ENCODE measurements around the gene SPON2.

SPON2 gene

DNA sequence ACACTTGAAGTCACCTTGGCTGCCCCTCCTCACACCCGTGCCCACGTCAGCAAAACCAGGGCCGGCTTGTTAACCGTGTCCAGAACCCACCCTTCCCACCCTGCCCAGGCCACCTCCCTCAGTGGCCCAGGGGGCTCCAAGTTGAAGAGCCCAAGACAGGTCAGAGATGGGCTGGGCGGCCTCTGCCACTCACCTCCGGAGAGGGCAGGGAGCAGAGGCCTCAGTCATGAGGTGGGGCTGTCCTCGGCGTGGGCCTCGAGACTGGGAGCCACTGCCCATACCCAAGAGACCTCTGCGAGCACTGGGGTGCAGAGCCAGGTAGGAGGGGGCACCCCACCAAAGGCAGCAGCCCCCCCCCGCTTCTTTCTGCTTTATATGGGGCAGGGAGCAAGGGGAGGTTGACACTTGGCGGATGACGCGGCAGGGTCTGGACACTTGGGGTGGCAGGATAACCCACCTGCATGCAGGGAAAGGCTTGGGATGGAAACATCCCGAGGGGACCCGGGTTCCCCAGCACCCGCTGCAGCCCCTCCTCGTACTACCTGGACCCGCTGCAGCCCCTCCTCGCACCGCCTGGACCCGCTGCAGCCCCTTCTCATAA, 38.0 kb upstream of the SPON2 start:
- Histone ChIP-seq H3K23ac (ENCODE audit: low read depth, low read length, poor library complexity) (peak overlapping the region; percentile 43), H2AFZ (ENCODE audit: low read length) (no peak overlapping the region), H4K91ac (ENCODE audit: low read depth, low read length, poor library complexity) (no peak overlapping the region), H3K4me1 (ENCODE audit: control insufficient read depth in 2 of 2, insufficient read depth in 1 of 2, low read depth in 1 of 2, low read length in 2 of 2) (peaks cover 0 to 16% of the 10 kb centered on the region in 2 donors), H3K9ac (ENCODE audit: low read depth, low read length, poor library complexity) (no peak overlapping the region), H2BK15ac (ENCODE audit: low read length) (no peak overlapping the region), H3K18ac (ENCODE audit: low read length) (peak overlapping the region; percentile 28), H2BK120ac (ENCODE audit: low read depth, low read length) (no peak overlapping the region), H3K79me1 (ENCODE audit: low read depth, low read length) (peaks cover 15% of the 10 kb centered on the region), H4K8ac (ENCODE audit: low read depth, low read length) (no peak overlapping the region), H2BK5ac (ENCODE audit: low read length) (no peak overlapping the region), H3K4ac (ENCODE audit: low read length) (no peak overlapping the region), H3K4me2 (ENCODE audit: insufficient read depth, low read length, poor library complexity, severe bottlenecking) (no peak overlapping the region), H3K14ac (ENCODE audit: low read length) (peak overlapping the region; percentile 21), H3K27me3 (ENCODE audit: control insufficient read depth in 3 of 3, insufficient read depth in 3 of 3, low read depth in 1 of 3, low read length in 3 of 3) (no peaks in the 10 kb centered on the region), H3K4me3 (ENCODE audit: low read length in 2 of 2) (no peak overlapping the region), H2AK5ac (ENCODE audit: low read depth, low read length) (no peak overlapping the region), H3K9me3 (replicated peaks in 1 of 2; ENCODE audit: control insufficient read depth in 2 of 2, insufficient read depth in 1 of 2, low read depth in 1 of 2, low read length in 2 of 2) (no peaks in the 10 kb centered on the region), H2BK12ac (ENCODE audit: low read length) (no peak overlapping the region), H3K36me3 (replicated peaks in 1 of 2; ENCODE audit: control insufficient read depth in 2 of 2, insufficient read depth in 2 of 2, low read length in 2 of 2) (peaks cover 32 to 49% of the 10 kb centered on the region in 2 donors), H3K27ac (replicated peaks; ENCODE audit: low read length) (no peak overlapping the region)
- WGBS, 2 donors (ENCODE audit: extremely low coverage in 2 of 2, insufficient read length in 2 of 2, insufficient replicate concordance in 1 of 2): no CpG with 5 or more reads among the region's 22 CpGs
- DNase-seq (ENCODE audit: low spot score): no peak

DNA sequence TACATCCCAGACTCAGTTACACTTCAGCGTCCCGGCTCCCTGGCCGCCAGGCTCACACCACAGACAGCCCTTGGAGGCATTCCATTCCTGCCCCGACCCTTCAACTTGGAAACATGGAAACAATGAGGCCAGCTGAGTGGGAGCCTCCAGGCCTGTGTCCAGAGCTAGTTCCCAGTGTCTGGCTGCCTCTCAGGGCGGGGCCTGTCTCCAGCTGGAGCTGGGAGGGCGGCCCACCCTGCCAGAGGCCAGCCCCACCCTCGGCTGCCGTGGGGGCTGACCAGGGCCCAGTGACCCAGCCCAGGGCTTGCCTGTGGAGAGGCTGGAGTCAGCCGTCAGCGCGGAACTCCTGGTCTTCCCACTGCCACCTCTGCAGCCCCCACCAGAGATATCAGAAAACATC, 37.4 kb upstream of the SPON2 start:
- Histone ChIP-seq H3K4me3 (ENCODE audit: low read length in 2 of 2) (no peak overlapping the region), H3K27ac (replicated peaks; ENCODE audit: low read length) (no peak overlapping the region), H2BK15ac (ENCODE audit: low read length) (no peak overlapping the region), H2BK12ac (ENCODE audit: low read length) (no peak overlapping the region), H3K9ac (ENCODE audit: low read depth, low read length, poor library complexity) (no peak overlapping the region), H2AK5ac (ENCODE audit: low read depth, low read length) (no peak overlapping the region), H3K18ac (ENCODE audit: low read length) (no peak overlapping the region), H4K91ac (ENCODE audit: low read depth, low read length, poor library complexity) (no peak overlapping the region), H3K4ac (ENCODE audit: low read length) (no peak overlapping the region), H3K9me3 (replicated peaks in 1 of 2; ENCODE audit: control insufficient read depth in 2 of 2, insufficient read depth in 1 of 2, low read depth in 1 of 2, low read length in 2 of 2) (no peaks in the 10 kb centered on the region), H3K4me2 (ENCODE audit: insufficient read depth, low read length, poor library complexity, severe bottlenecking) (no peak overlapping the region), H2AFZ (ENCODE audit: low read length) (no peak overlapping the region), H4K8ac (ENCODE audit: low read depth, low read length) (no peak overlapping the region), H3K14ac (ENCODE audit: low read length) (peak overlapping the region; percentile 21), H3K4me1 (ENCODE audit: control insufficient read depth in 2 of 2, insufficient read depth in 1 of 2, low read depth in 1 of 2, low read length in 2 of 2) (peaks cover 0 to 16% of the 10 kb centered on the region in 2 donors), H3K23ac (ENCODE audit: low read depth, low read length, poor library complexity) (no peak overlapping the region), H3K27me3 (ENCODE audit: control insufficient read depth in 3 of 3, insufficient read depth in 3 of 3, low read depth in 1 of 3, low read length in 3 of 3) (no peaks in the 10 kb centered on the region), H2BK120ac (ENCODE audit: low read depth, low read length) (no peak overlapping the region), H3K36me3 (replicated peaks in 1 of 2; ENCODE audit: control insufficient read depth in 2 of 2, insufficient read depth in 2 of 2, low read length in 2 of 2) (peaks cover 27 to 44% of the 10 kb centered on the region in 2 donors), H3K79me1 (ENCODE audit: low read depth, low read length) (peaks cover 15% of the 10 kb centered on the region), H2BK5ac (ENCODE audit: low read length) (peak overlapping the region; percentile 66)
- WGBS, 2 donors (ENCODE audit: extremely low coverage in 2 of 2, insufficient read length in 2 of 2, insufficient replicate concordance in 1 of 2): no CpG with 5 or more reads among the region's 11 CpGs
- DNase-seq (ENCODE audit: low spot score): peak; percentile 18

DNA sequence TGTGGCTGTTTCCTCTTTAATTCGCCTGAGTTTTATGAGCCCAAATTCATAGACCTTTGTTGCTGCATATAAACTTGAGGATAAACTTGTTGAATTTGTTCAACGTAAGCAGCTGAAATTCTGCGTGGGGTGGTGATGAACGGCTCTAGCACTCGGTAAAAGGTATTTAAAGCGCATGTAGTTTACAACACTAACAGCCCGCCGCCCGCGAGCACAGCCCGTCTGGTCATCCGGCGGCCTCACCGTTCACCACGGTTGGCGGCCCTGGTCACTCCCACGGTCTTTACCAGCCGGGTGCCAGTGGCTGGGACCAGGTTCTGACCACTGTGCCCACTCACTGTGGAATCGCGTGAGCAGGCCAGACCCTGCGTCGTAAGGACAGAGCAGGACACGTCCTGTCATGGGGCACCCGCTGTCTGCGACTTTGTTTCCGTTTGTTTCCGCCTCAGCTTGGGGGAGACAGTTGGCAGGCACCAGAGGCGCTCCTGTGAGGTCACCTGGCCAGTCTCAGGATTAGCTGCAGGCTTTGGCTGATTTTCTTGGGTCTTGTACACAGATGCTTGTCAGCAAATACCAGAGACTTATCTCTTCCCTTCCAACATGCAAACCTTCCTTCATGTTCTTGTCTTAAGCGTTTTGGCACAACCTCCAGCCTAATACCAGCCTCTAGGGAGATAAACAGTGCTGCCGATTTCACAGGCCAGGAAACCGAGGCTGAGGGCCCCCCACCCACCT, 36.8 kb upstream of the SPON2 start:
- H3K36me3 ChIP-seq (replicated peaks in 1 of 2; ENCODE audit: control insufficient read depth in 2 of 2, insufficient read depth in 2 of 2, low read length in 2 of 2): peaks cover 23 to 37% of the 10 kb centered on the region in 2 donors
- no peak overlapping the region for H2BK120ac ChIP-seq (ENCODE audit: low read depth, low read length)
- DNase-seq (ENCODE audit: low spot score): no peak
- H3K14ac ChIP-seq (ENCODE audit: low read length): no peak overlapping the region
- no peak overlapping the region for H2BK15ac ChIP-seq (ENCODE audit: low read length)
- H3K4me2 ChIP-seq (ENCODE audit: insufficient read depth, low read length, poor library complexity, severe bottlenecking): no peak overlapping the region
- peak overlapping the region; percentile 83 for H2BK5ac ChIP-seq (ENCODE audit: low read length)
- H2BK12ac ChIP-seq (ENCODE audit: low read length): no peak overlapping the region
- peaks cover 0 to 16% of the 10 kb centered on the region in 2 donors for H3K4me1 ChIP-seq (ENCODE audit: control insufficient read depth in 2 of 2, insufficient read depth in 1 of 2, low read depth in 1 of 2, low read length in 2 of 2)
- no peak overlapping the region for H4K91ac ChIP-seq (ENCODE audit: low read depth, low read length, poor library complexity)
- no peak overlapping the region for H3K4ac ChIP-seq (ENCODE audit: low read length)
- H2AFZ ChIP-seq (ENCODE audit: low read length): no peak overlapping the region
- H3K4me3 ChIP-seq (ENCODE audit: low read length in 2 of 2): no peak overlapping the region
- H3K27ac ChIP-seq (replicated peaks; ENCODE audit: low read length): no peak overlapping the region
- no peaks in the 10 kb centered on the region for H3K9me3 ChIP-seq (replicated peaks in 1 of 2; ENCODE audit: control insufficient read depth in 2 of 2, insufficient read depth in 1 of 2, low read depth in 1 of 2, low read length in 2 of 2)
- peaks cover 14% of the 10 kb centered on the region for H3K79me1 ChIP-seq (ENCODE audit: low read depth, low read length)
- H3K23ac ChIP-seq (ENCODE audit: low read depth, low read length, poor library complexity): no peak overlapping the region
- no CpG with 5 or more reads among the region's 31 CpGs for WGBS, 2 donors (ENCODE audit: extremely low coverage in 2 of 2, insufficient read length in 2 of 2, insufficient replicate concordance in 1 of 2)
- no peaks in the 10 kb centered on the region for H3K27me3 ChIP-seq (ENCODE audit: control insufficient read depth in 3 of 3, insufficient read depth in 3 of 3, low read depth in 1 of 3, low read length in 3 of 3)
- H3K9ac ChIP-seq (ENCODE audit: low read depth, low read length, poor library complexity): no peak overlapping the region
- H2AK5ac ChIP-seq (ENCODE audit: low read depth, low read length): no peak overlapping the region
- H3K18ac ChIP-seq (ENCODE audit: low read length): no peak overlapping the region
- H4K8ac ChIP-seq (ENCODE audit: low read depth, low read length): no peak overlapping the region

DNA sequence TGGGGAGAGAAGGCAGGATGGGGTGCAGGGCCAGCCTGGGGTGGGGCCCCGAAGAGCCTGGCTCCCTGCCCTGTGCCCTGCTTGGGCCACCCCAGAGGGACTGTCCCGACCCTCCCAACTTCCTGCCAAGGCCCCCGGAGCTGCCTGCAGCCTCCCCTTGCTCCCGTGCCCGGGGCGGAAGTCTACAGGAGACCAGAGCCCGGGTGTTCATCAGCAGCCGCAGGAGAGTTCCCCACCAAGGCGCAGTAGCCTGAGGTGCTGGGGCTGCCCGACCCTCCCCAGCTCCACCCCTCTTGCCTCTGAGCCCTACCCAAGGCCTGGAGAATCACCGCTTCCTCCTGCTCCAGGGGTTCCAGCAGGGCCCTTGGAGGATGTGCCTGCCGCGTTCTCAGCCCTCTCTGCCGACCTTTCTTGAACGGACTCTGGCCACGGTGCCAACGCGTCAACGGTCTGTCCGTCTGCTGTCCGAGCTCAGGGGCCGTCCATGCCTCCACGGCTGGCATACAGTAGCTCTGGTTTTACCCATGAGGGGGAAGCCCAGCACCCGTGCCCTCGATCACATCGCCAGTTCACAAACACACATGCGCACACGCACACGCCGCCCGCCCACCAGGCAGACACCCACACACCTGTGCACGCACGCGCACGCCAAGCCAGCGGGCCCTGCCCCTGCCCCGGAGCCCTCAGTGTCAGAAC, 36.0 kb upstream of the SPON2 start:
- peak overlapping the region; percentile 68 for H2AK5ac ChIP-seq (ENCODE audit: low read depth, low read length)
- WGBS, 2 donors (ENCODE audit: extremely low coverage in 2 of 2, insufficient read length in 2 of 2, insufficient replicate concordance in 1 of 2): no CpG with 5 or more reads among the region's 37 CpGs

More for the DNA sequence above, 36.0 kb upstream of the SPON2 start:
- Histone ChIP-seq H4K8ac (ENCODE audit: low read depth, low read length) (no peak overlapping the region), H3K79me1 (ENCODE audit: low read depth, low read length) (peaks cover 12% of the 10 kb centered on the region), H3K9ac (ENCODE audit: low read depth, low read length, poor library complexity) (no peak overlapping the region), H3K4ac (ENCODE audit: low read length) (no peak overlapping the region), H4K91ac (ENCODE audit: low read depth, low read length, poor library complexity) (peak overlapping the region; percentile 64), H3K9me3 (replicated peaks in 1 of 2; ENCODE audit: control insufficient read depth in 2 of 2, insufficient read depth in 1 of 2, low read depth in 1 of 2, low read length in 2 of 2) (no peaks in the 10 kb centered on the region), H3K18ac (ENCODE audit: low read length) (no peak overlapping the region), H3K23ac (ENCODE audit: low read depth, low read length, poor library complexity) (peak overlapping the region; percentile 25), H3K27me3 (ENCODE audit: control insufficient read depth in 3 of 3, insufficient read depth in 3 of 3, low read depth in 1 of 3, low read length in 3 of 3) (no peaks in the 10 kb centered on the region), H2BK12ac (ENCODE audit: low read length) (no peak overlapping the region), H3K4me2 (ENCODE audit: insufficient read depth, low read length, poor library complexity, severe bottlenecking) (no peak overlapping the region), H3K4me3 (ENCODE audit: low read length in 2 of 2) (no peak overlapping the region), H2AFZ (ENCODE audit: low read length) (no peak overlapping the region), H2BK15ac (ENCODE audit: low read length) (no peak overlapping the region), H2BK120ac (ENCODE audit: low read depth, low read length) (no peak overlapping the region), H3K4me1 (ENCODE audit: control insufficient read depth in 2 of 2, insufficient read depth in 1 of 2, low read depth in 1 of 2, low read length in 2 of 2) (peaks cover 0 to 16% of the 10 kb centered on the region in 2 donors), H3K36me3 (replicated peaks in 1 of 2; ENCODE audit: control insufficient read depth in 2 of 2, insufficient read depth in 2 of 2, low read length in 2 of 2) (peaks cover 16 to 30% of the 10 kb centered on the region in 2 donors), H3K14ac (ENCODE audit: low read length) (no peak overlapping the region), H2BK5ac (ENCODE audit: low read length) (peak overlapping the region; percentile 83), H3K27ac (replicated peaks; ENCODE audit: low read length) (no peak overlapping the region)
- DNase-seq (ENCODE audit: low spot score): no peak
